Osteocyte (in vitro differentiated cells): ENCODE results near the gene TLR10. TPM values are rescaled to one million over a fixed set of nuclear protein-coding genes. Genes with fewer than 3 reads are reported as not detected.
A peak's percentile ranks its signal among the peaks of the same experiment; 100 is the strongest.

Experiments
- DNase-seq: peaks from one replicate; pipeline ENCODE4 v3.0.0; 2021; ENCODE audit warnings: mixed read lengths; ENCODE audit not compliant: unreplicated experiment; ENCODE audit errors: extremely low spot score
- H3K27ac Mint-ChIP-seq: one replicate; pipeline ENCODE4 v1.8.0; 2021; ENCODE audit warnings: mild to moderate bottlenecking, mixed read lengths; ENCODE audit not compliant: unreplicated experiment
- H3K27me3 Mint-ChIP-seq: one replicate; pipeline ENCODE4 v1.8.0; 2021; ENCODE audit warnings: mixed read lengths; ENCODE audit not compliant: unreplicated experiment
- H3K36me3 Mint-ChIP-seq: one replicate; pipeline ENCODE4 v1.8.0; 2021; ENCODE audit warnings: mixed read lengths; ENCODE audit not compliant: unreplicated experiment
- H3K4me1 Mint-ChIP-seq: one replicate; pipeline ENCODE4 v1.8.0; 2021; ENCODE audit warnings: mixed read lengths; ENCODE audit not compliant: unreplicated experiment
- H3K4me3 Mint-ChIP-seq: one replicate; pipeline ENCODE4 v1.8.0; 2021; ENCODE audit warnings: mild to moderate bottlenecking, moderate library complexity, mixed read lengths; ENCODE audit not compliant: unreplicated experiment
- H3K9me3 Mint-ChIP-seq: one replicate; pipeline ENCODE4 v1.8.0; 2021; ENCODE audit warnings: mixed read lengths; ENCODE audit not compliant: unreplicated experiment
- total RNA-seq: library from RNA; stranded (reverse); gene quantifications from 2 replicates; pipeline ENCODE4 v1.2.1, GENCODE V29; 2021
- TF ChIP-seq, protein P1 (sequence below): fragments of 200-600 bp; sonication (generic); IDR thresholded peaks from 2 replicates; pipeline ENCODE4 v1.5.0; 2021; ENCODE audit warnings: antibody characterized with exemption, mild to moderate bottlenecking, moderate library complexity

The TLR10 gene
- total RNA-seq, 1 donor from 2014 or later, result not detected

- H3K4me3 Mint-ChIP-seq, result no peak overlapping the region
Observed at GRCh38 chr4:38723726-38724474, 58.9 kb downstream of the TLR10 start.

DNA sequence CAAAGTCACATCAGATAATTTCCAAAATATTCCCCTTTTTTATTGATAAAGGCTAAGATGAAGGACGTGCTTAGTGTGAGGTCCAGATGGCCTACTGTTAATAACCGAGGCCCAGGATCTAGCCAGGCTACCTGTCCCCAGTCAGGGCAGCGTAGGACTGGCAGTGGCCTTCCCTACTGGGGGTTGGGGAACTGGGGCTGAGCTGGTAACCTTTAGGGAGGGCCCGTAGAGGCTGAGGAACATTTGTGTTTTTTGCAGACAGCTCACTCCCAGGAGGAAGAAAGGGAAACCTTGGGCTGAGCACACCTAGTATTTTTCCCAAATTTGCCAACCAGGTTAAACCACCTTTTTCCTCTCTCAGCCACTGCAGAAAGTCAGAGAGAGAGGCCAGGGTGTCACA, 59.7 kb downstream of the TLR10 start:
- H3K36me3 Mint-ChIP-seq, result no peaks in the 10 kb centered on the region
- H3K27me3 Mint-ChIP-seq, result no peaks in the 10 kb centered on the region
- peak; percentile 56 for DNase-seq
- no peak overlapping the region for H3K4me3 Mint-ChIP-seq
- no peak overlapping the region for H3K27ac Mint-ChIP-seq
- H3K4me1 Mint-ChIP-seq, result peaks cover 10% of the 10 kb centered on the region
- TF ChIP-seq, protein P1, sequence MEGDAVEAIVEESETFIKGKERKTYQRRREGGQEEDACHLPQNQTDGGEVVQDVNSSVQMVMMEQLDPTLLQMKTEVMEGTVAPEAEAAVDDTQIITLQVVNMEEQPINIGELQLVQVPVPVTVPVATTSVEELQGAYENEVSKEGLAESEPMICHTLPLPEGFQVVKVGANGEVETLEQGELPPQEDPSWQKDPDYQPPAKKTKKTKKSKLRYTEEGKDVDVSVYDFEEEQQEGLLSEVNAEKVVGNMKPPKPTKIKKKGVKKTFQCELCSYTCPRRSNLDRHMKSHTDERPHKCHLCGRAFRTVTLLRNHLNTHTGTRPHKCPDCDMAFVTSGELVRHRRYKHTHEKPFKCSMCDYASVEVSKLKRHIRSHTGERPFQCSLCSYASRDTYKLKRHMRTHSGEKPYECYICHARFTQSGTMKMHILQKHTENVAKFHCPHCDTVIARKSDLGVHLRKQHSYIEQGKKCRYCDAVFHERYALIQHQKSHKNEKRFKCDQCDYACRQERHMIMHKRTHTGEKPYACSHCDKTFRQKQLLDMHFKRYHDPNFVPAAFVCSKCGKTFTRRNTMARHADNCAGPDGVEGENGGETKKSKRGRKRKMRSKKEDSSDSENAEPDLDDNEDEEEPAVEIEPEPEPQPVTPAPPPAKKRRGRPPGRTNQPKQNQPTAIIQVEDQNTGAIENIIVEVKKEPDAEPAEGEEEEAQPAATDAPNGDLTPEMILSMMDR, result no peak
- no peaks in the 10 kb centered on the region for H3K9me3 Mint-ChIP-seq

More at GRCh38 chr4:38723726-38724474, 58.9 kb downstream of the TLR10 start:
- Mint-ChIP-seq H3K36me3 (no peaks in the 10 kb centered on the region), H3K9me3 (no peaks in the 10 kb centered on the region), H3K27ac (no peak overlapping the region), H3K4me1 (peaks cover 13% of the 10 kb centered on the region), H3K27me3 (no peaks in the 10 kb centered on the region)
- TF ChIP-seq, protein P1, result no peak
- peak; percentile 60 for DNase-seq

Other genes with a start within 250 kb of the TLR10 start
- gene KLF3, start 118.8 kb downstream of the TLR10 start, total RNA-seq, result 42.4 and 43.7 TPM in 2 replicates
- gene TLR1, start 21.8 kb upstream of the TLR10 start, total RNA-seq, result 0.42 and 0.48 TPM in 2 replicates
- gene TLR6, start 73.8 kb upstream of the TLR10 start, total RNA-seq, result 2.5 TPM in 2 replicates
- 120 and 139 TPM in 2 replicates for gene FAM114A1, start 84.8 kb upstream of the TLR10 start, total RNA-seq
- not detected in 2 replicates for gene TMEM156, start 249.4 kb upstream of the TLR10 start, total RNA-seq